Stimulated activated CD4-positive, alpha-beta T cell treated with anti-CD3 and anti-CD28 coated beads, Interleukin-4, amount 100 ng/mL, for 48 hours (primary cell): ENCODE measurements around the gene ATF7.
"Not testable (repeated sequence)": the region's sequence is repeated elsewhere in the genome, so short reads cannot be mapped to it uniquely, and the experiment has no call there.

Experiments used
- DNase-seq, 2 donors: peaks; one replicate each; pipeline ENCODE4 v3.0.0-alpha.2; 2020; ENCODE audit warnings: low read depth in 2 of 2

Gene ATF7

DNA sequence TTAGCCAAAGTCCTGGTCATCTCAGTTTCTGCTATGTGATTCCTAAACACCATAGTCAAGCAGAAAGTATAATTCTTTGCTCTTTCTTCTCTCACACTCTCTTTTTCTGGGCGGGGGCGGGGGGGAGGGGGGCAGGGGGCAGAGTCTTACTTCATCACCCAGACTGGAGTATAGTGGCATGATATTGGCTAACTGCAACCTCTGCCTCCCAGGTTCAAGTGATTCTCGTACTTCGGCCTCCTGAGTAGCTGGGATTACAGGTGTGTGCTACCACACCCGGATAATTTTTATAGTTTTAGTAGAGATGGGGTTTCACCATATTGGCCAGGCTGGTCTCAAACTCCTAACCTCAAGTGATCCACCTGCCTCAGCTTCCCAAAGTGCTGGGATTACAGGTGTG, 60.8 kb downstream of the ATF7 start:
- not testable (repeated sequence) for DNase-seq

- DNase-seq: no peak
Measured at GRCh38 chr12:53564941-53565340, 61.2 kb downstream of the ATF7 start.

- DNase-seq: no peak
Measured at GRCh38 chr12:53564278-53564677, 61.9 kb downstream of the ATF7 start.

GRCh38 chr12:53563452-53564028, 62.6 kb downstream of the ATF7 start:
- DNase-seq: no peak

DNA sequence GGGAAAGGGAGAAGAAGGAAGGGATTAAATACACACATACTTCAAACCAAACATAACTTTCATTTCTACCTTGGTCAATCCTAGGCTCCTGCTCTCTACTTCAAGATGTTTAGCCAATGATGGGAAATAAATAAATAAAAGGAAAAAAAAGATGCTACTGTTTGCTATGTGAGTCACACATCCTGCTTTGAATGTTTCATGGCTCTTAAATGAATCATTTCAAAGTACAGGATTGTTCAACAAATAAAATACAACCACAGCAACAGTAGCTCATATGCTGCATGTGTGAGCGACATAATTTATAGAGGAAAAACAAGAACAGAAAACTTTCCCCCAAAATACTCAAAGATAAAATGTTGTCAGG, 64.6 kb downstream of the ATF7 start:
- DNase-seq: no peak

- no peak for DNase-seq
Measured at GRCh38 chr12:53560912-53561589, 65.1 kb downstream of the ATF7 start.

- DNase-seq: no peak
Measured at GRCh38 chr12:53560351-53560750, 65.8 kb downstream of the ATF7 start.

- DNase-seq: no peak
Measured at GRCh38 chr12:53558631-53559030, 67.6 kb downstream of the ATF7 start.

GRCh38 chr12:53552361-53553327, 73.5 kb downstream of the ATF7 start:
- DNase-seq: no peak

- DNase-seq: no peak
Measured at GRCh38 chr12:53551889-53552291, 74.3 kb downstream of the ATF7 start.

DNA sequence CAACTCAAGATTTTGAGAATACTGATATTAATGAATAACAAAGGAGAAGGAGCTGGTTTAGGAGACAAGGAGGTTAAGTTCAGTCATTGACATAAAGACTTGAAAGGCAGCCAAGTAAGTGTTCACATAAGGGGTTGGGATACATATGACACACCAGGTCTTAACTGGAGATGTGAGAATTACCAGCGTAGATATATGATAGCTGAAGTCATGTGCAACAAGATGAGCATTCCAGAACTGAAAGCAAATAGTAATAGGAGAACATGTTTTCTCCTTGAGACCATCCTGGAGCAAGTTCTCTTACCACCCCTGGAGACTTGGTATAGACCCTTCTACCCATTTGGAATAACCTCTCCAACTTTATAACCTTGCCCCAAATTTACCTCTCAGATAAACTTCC, 75.6 kb downstream of the ATF7 start:
- no peak for DNase-seq

DNA sequence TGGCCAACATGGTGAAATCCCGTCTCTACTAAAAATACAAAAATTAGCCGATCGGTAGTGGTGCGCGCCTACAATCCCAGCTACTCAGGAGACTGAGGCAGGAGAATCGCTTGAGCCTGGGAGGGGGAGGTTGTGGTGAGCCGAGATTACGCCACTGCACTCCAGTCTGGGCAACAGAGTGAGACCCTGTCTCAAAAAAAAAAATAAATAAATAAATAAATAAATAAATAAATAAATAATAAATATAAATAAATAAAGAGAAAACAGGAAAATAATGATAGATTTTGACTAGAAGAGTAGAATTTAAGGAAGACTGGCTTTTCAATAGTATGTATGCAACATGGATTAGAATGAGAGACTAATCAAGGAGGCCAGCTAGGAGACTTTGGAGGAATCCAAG, 76.1 kb downstream of the ATF7 start:
- not testable (repeated sequence) for DNase-seq

DNA sequence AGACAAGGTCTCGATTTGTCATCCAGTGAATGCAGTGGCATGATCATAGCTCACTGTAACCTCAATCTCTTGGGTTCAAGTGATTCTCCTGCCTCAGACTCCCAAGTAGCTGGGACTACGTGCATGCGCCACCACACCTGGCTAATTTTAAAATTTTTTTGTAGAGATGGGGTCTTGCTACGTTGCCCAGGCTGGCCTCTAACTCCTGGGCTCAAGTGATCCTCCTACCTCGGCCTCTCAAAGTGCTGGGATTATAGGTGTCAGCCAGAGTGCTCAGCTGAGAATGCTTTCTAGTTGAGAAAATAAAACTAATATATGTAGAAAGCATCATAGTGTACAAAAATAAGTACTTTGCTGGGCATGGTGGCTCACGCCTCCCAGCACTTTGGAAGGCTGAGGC, 77.8 kb downstream of the ATF7 start:
- not testable (repeated sequence) for DNase-seq

DNA sequence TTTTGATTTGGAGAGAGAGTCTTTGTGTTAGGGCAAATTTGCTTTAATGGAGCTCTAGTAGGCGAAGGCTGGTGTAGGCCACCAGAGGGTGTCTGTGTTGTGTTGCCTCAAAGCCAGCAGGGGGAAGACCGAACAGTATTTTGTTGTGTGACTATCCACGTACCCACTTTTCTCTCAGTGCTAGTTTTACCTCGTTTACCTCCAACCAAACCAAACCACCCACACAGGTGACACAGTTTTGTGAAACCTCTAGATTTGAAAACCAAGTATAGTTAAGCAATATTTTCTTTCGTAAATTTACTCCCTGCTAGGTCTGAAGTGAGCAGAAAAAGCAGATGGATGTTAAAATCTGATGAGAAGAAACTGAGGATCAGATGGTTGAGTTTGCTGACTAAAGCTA, 82.6 kb downstream of the ATF7 start:
- DNase-seq: peak; percentile 25 to 28

DNA sequence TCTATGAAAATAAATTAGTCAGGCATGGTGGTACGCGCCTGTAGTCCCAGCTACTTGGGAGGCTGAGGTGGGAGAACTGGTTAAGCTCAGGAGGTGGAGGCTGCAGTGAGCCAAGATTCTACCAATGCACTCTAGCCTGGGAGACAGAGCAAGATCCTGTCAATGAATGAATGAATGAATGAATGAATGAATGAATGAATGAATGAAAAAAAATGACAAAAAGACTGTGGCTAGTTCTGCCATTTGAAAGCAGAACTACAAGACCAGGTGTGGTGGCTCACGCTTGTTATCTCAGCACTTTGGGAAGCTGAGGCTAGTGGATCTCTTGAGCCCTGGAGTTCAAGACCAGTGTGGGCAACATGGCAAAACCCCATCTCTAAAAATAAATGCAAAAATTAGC, 86.7 kb downstream of the ATF7 start:
- DNase-seq: no peak

DNA sequence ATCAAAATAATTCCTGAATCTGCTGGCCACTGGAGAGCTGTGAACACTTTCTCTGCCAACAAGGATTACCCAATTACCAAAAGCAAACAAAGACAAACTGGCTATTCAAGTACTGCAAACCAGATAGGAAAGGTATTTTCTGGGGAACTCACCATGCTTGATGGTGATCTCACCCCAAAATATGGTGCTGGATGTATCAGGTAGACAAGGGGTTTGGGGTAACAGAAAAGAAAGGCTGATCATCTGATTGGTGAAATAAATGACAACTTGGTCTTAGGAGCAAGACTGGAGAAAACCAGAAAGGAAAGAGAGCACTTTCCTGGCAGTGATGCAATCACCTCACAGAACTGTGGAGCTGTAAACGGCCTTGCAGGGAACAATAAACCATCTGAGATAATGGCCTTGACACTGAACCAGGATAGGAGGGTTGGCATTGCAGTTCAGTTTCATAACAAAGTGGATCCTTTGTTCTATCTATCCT, 87.9 kb downstream of the ATF7 start:
- no peak for DNase-seq

GRCh38 chr12:53536962-53537361, 89.2 kb downstream of the ATF7 start:
- no peak for DNase-seq

GRCh38 chr12:53533471-53533870, 92.7 kb downstream of the ATF7 start:
- DNase-seq: no peak

DNA sequence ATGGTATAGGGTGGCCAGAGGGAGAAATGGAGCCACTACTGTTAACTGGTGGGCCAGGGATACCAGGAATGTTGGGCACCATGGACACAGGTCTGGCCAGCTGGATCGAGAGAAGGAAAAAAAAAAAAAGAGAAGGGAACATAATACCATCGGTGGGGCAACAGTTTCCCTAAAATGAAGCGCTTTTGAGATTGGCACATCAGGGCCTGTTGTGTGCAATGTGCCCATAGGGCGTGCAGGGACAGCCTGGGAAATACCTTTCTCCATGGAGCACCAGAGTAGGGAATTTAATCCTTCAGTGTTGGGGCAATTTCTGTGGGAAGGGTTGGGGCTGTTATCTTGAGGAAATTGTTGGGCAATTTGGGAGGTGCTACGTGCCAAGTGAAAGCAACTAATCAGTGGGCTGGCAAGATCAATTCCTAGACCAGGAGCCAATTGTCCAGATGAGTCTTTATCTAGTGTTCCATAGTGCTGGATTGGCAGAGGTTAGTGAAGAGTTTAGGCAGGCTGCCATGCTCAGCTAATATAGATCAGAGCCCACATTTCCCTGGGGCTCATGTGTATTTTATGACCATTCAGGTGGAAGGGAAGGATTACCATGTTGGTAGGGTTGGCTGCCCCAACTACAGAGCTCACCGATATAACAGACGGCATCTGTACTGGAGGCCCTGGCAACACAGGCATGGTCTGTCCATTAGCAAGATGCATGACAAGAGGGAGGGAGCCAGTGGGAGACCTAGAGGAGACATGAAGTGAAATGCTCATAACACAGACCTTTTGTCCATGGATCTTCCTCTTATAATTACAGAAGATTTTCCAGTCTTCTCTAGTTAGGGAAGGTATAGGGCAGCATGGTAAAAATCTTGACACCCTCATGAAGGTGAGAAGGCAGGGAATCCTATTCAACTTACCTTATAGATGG, 93.4 kb downstream of the ATF7 start:
- DNase-seq: no peak

DNA sequence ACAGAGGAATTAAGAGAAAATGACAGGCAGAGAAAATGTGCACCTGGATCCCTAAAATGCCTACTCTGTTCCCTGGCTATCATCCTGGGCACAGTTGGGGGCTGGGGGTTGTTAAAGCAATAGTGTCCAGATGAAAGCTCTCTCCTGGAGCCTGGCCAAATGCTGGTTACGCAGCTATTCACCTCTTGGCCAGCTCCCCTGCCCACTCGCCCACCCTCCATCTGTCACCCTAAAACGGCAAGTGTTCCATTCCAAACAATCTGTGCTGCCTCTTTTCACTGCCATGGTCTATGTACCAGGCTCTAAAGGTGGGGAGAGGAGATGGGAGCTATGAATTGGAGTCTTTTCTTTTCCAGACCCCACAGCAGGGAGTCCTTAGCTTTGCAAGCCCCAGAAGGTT, 94.2 kb downstream of the ATF7 start:
- no peak for DNase-seq

DNA sequence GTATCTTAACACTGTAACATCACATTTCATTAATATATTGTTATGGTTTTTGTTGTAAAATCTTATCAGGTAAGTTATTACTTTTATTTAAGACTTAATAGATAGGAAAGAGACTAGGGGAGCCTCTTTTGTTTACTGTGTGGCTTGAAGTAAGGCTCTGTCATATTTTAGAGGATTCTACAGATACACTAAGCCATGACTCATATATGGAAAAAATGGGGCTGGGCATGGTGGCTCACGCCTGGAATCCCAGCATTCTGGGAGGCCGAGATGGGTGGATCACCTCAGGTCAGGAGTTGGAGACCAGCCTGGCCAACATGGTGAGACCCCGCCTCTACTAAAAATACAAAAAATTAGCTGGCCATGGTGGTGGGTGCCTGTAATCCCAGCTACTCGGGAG, 95.3 kb downstream of the ATF7 start:
- DNase-seq: no peak

GRCh38 chr12:53530061-53530460, 96.1 kb downstream of the ATF7 start:
- no peak for DNase-seq
